ENCODE results near the gene AK9. TPM values are rescaled to one million over a fixed set of nuclear protein-coding genes. Genes with fewer than 3 reads are reported as not detected.

Gene AK9
- total RNA-seq, 1 experiment from 2014 or later: 2.6 TPM

- DNase-seq (ENCODE audit: low spot score): no peak
- Histone ChIP-seq H3K4me1 (ENCODE audit: insufficient read depth, low read length, poor library complexity, severe bottlenecking) (no peaks in the 10 kb centered on the region), H3K9me3 (ENCODE audit: low read depth, low read length, poor library complexity, severe bottlenecking) (peaks cover 3% of the 10 kb centered on the region), H3K27ac (ENCODE audit: low read depth, low read length, poor library complexity, severe bottlenecking) (no peak overlapping the region), H3K36me3 (ENCODE audit: insufficient read depth, low read length, poor library complexity, severe bottlenecking) (no peaks in the 10 kb centered on the region), H3K4me3 (ENCODE audit: low read depth, low read length, poor library complexity, severe bottlenecking) (no peak overlapping the region), H3K27me3 (replicated peaks; ENCODE audit: insufficient read depth, low read depth, low read length, poor library complexity) (no peaks in the 10 kb centered on the region)
- BruUV-seq (replicated peaks): no TSS peak
- ChIA-PET CTCF (no interaction called here), POLR2A (ENCODE audit: low non-redundant PET) (no interaction called here)
- TF ChIP-seq CTCF (conservative IDR thresholded peaks at IDR 0.05; ENCODE audit: low read depth, low read length) (no peak), EZH2 (IDR thresholded peaks at IDR 0.05; ENCODE audit: borderline replicate concordance, low read depth, low read length, poor library complexity, severe bottlenecking) (no peak)
- intact Hi-C loops (cut with micrococcal nuclease; ENCODE audit: unreplicated experiment): no loop called here
These were observed 80.4 kb downstream of the AK9 start for GRCh38 chr6:109610590-109610989.

GRCh38 chr6:109609737-109610136 is 81.3 kb downstream of the AK9 start:
- peaks cover 3% of the 10 kb centered on the region for H3K9me3 ChIP-seq (ENCODE audit: low read depth, low read length, poor library complexity, severe bottlenecking)
- BruUV-seq (replicated peaks): no TSS peak
- CTCF ChIA-PET: no interaction called here
- no peak for TF ChIP-seq EZH2 (IDR thresholded peaks at IDR 0.05; ENCODE audit: borderline replicate concordance, low read depth, low read length, poor library complexity, severe bottlenecking)
- TF ChIP-seq CTCF (conservative IDR thresholded peaks at IDR 0.05; ENCODE audit: low read depth, low read length): no peak
- POLR2A ChIA-PET (ENCODE audit: low non-redundant PET): no interaction called here
- no peak overlapping the region for H3K27ac ChIP-seq (ENCODE audit: low read depth, low read length, poor library complexity, severe bottlenecking)
- no peak overlapping the region for H3K4me3 ChIP-seq (ENCODE audit: low read depth, low read length, poor library complexity, severe bottlenecking)
- no peaks in the 10 kb centered on the region for H3K27me3 ChIP-seq (replicated peaks; ENCODE audit: insufficient read depth, low read depth, low read length, poor library complexity)
- intact Hi-C loops (cut with micrococcal nuclease; ENCODE audit: unreplicated experiment): no loop called here
- no peak for DNase-seq (ENCODE audit: low spot score)
- H3K36me3 ChIP-seq (ENCODE audit: insufficient read depth, low read length, poor library complexity, severe bottlenecking): no peaks in the 10 kb centered on the region
- H3K4me1 ChIP-seq (ENCODE audit: insufficient read depth, low read length, poor library complexity, severe bottlenecking): no peaks in the 10 kb centered on the region

GRCh38 chr6:109606359-109606758 is 84.6 kb downstream of the AK9 start:
- no peak overlapping the region for H3K4me3 ChIP-seq (ENCODE audit: low read depth, low read length, poor library complexity, severe bottlenecking)
- H3K27me3 ChIP-seq (replicated peaks; ENCODE audit: insufficient read depth, low read depth, low read length, poor library complexity): no peaks in the 10 kb centered on the region
- intact Hi-C loops (cut with micrococcal nuclease; ENCODE audit: unreplicated experiment): no loop called here
- no TSS peak for BruUV-seq (replicated peaks)
- no peak overlapping the region for H3K27ac ChIP-seq (ENCODE audit: low read depth, low read length, poor library complexity, severe bottlenecking)
- POLR2A ChIA-PET (ENCODE audit: low non-redundant PET): no interaction called here
- no peak for TF ChIP-seq EZH2 (IDR thresholded peaks at IDR 0.05; ENCODE audit: borderline replicate concordance, low read depth, low read length, poor library complexity, severe bottlenecking)
- no peak for TF ChIP-seq CTCF (conservative IDR thresholded peaks at IDR 0.05; ENCODE audit: low read depth, low read length)
- DNase-seq (ENCODE audit: low spot score): no peak
- H3K4me1 ChIP-seq (ENCODE audit: insufficient read depth, low read length, poor library complexity, severe bottlenecking): no peaks in the 10 kb centered on the region
- H3K36me3 ChIP-seq (ENCODE audit: insufficient read depth, low read length, poor library complexity, severe bottlenecking): no peaks in the 10 kb centered on the region
- CTCF ChIA-PET: no interaction called here
- H3K9me3 ChIP-seq (ENCODE audit: low read depth, low read length, poor library complexity, severe bottlenecking): no peaks in the 10 kb centered on the region

Data from A673 (cell line).